Measurements from ENCODE around the gene TBC1D25.

TBC1D25 gene

GRCh38 chrX:48539345-48540027 lies at the start of gene TBC1D25:
TSS of gene TBC1D25 (plus strand) at chrX:48539714. CDS start at chrX:48539798, 84 bp downstream.
- FAIRE-seq (peak; percentile 84), DNase-seq (ENCODE audit: low spot score) (peak; percentile 92)

- FAIRE-seq (no peak), DNase-seq (ENCODE audit: low spot score) (no peak)
These were observed 49.6 kb upstream of the TBC1D25 start for GRCh38 chrX:48489892-48490291.

GRCh38 chrX:48490661-48491060 lies 48.9 kb upstream of the TBC1D25 start:
- peak; percentile 28 for FAIRE-seq

GRCh38 chrX:48491809-48492208 lies 47.7 kb upstream of the TBC1D25 start:
- no peak for FAIRE-seq
- DNase-seq (ENCODE audit: low spot score), result no peak

More at GRCh38 chrX:48490661-48491060, 48.9 kb upstream of the TBC1D25 start:
- peak; percentile 47 for DNase-seq (ENCODE audit: low spot score)

GRCh38 chrX:48492293-48492910 lies 47.1 kb upstream of the TBC1D25 start:
- DNase-seq (ENCODE audit: low spot score) (peak; percentile 55), FAIRE-seq (peak; percentile 89)

GRCh38 chrX:48493890-48494364 lies 45.6 kb upstream of the TBC1D25 start:
- FAIRE-seq, result no peak
- no peak for DNase-seq (ENCODE audit: low spot score)

- FAIRE-seq (peak; percentile 52), DNase-seq (ENCODE audit: low spot score) (peak; percentile 43)
These were observed 42.9 kb upstream of the TBC1D25 start for GRCh38 chrX:48496660-48497059.

- FAIRE-seq, result no peak
- DNase-seq (ENCODE audit: low spot score), result no peak
These were observed 41.6 kb upstream of the TBC1D25 start for GRCh38 chrX:48497871-48498270.

GRCh38 chrX:48498374-48498809 lies 41.1 kb upstream of the TBC1D25 start:
- DNase-seq (ENCODE audit: low spot score) (peak; percentile 98), FAIRE-seq (peak; percentile 100)

GRCh38 chrX:48504261-48504660 lies 35.3 kb upstream of the TBC1D25 start:
- FAIRE-seq (no peak), DNase-seq (ENCODE audit: low spot score) (no peak)

- FAIRE-seq, result peak; percentile 94
- peak; percentile 53 for DNase-seq (ENCODE audit: low spot score)
These were observed 34.0 kb upstream of the TBC1D25 start for GRCh38 chrX:48505481-48505880.

- DNase-seq (ENCODE audit: low spot score) (peak; percentile 68), FAIRE-seq (peak; percentile 95)
These were observed 32.3 kb upstream of the TBC1D25 start for GRCh38 chrX:48507246-48507645.

- FAIRE-seq, result peak; percentile 35
- peak; percentile 41 for DNase-seq (ENCODE audit: low spot score)
These were observed 30.9 kb upstream of the TBC1D25 start, which contains the start of gene PORCN for GRCh38 chrX:48508400-48509244. TSS of gene PORCN (plus strand) at chrX:48508992. CDS start at chrX:48509821, 829 bp downstream.

GRCh38 chrX:48509245-48509590 lies 30.3 kb upstream of the TBC1D25 start:
- no peak for FAIRE-seq
- DNase-seq (ENCODE audit: low spot score), result no peak

- no peak for FAIRE-seq
These were observed 29.9 kb upstream of the TBC1D25 start for GRCh38 chrX:48509619-48510018.

GRCh38 chrX:48511560-48511959 lies 28.0 kb upstream of the TBC1D25 start:
- DNase-seq (ENCODE audit: low spot score) (no peak), FAIRE-seq (no peak)

More at GRCh38 chrX:48509619-48510018, 29.9 kb upstream of the TBC1D25 start:
- no peak for DNase-seq (ENCODE audit: low spot score)

GRCh38 chrX:48512371-48512935 lies 27.1 kb upstream of the TBC1D25 start:
- no peak for DNase-seq (ENCODE audit: low spot score)
- FAIRE-seq, result no peak

GRCh38 chrX:48513670-48514069 lies 25.8 kb upstream of the TBC1D25 start:
- FAIRE-seq, result no peak
- DNase-seq (ENCODE audit: low spot score), result no peak

GRCh38 chrX:48514126-48514806 lies 25.2 kb upstream of the TBC1D25 start:
- DNase-seq (ENCODE audit: low spot score) (no peak), FAIRE-seq (no peak)

GRCh38 chrX:48514868-48515460 lies 24.6 kb upstream of the TBC1D25 start:
- DNase-seq (ENCODE audit: low spot score), result no peak
- no peak for FAIRE-seq

All from RCC 7860 (cell line).